Neuronal stem cell (in vitro differentiated cells): ENCODE measurements around the gene PCSK7.
"Not testable (repeated sequence)": the region's sequence is repeated elsewhere in the genome, so short reads cannot be mapped to it uniquely, and the experiment has no call there.

Experiments used
- DNase-seq: peaks from one replicate; pipeline ENCODE4 v3.0.0-alpha.2; 2013; ENCODE audit warnings: low spot score
- H2AFZ ChIP-seq: one replicate; pipeline ENCODE4 v1.6.1; 2013; ENCODE audit warnings: mild to moderate bottlenecking, low read length, inconsistent platforms
- H2AK5ac ChIP-seq: 2 replicates; pipeline ENCODE4 v1.6.1; 2013; ENCODE audit warnings: low read depth, mild to moderate bottlenecking, inconsistent platforms, low read length, moderate library complexity, mixed read lengths
- H2BK120ac ChIP-seq: 2 replicates; pipeline ENCODE4 v1.6.1; 2013; ENCODE audit warnings: low read depth, mild to moderate bottlenecking, inconsistent platforms, low read length, moderate library complexity, mixed read lengths
- H2BK12ac ChIP-seq: one replicate; pipeline ENCODE4 v1.6.1; 2013; ENCODE audit warnings: low read length, inconsistent platforms
- H2BK15ac ChIP-seq: 2 replicates; pipeline ENCODE4 v1.6.1; 2013; ENCODE audit warnings: mild to moderate bottlenecking, low read length, inconsistent platforms, mixed read lengths
- H2BK5ac ChIP-seq: one replicate; pipeline ENCODE4 v1.6.1; 2013; ENCODE audit warnings: inconsistent platforms, mild to moderate bottlenecking, low read length, moderate library complexity
- H3K14ac ChIP-seq: one replicate; pipeline ENCODE4 v1.6.1; 2013; ENCODE audit warnings: low read length, inconsistent platforms
- H3K18ac ChIP-seq: 2 replicates; pipeline ENCODE4 v1.6.1; 2013; ENCODE audit warnings: low read length, inconsistent platforms
- H3K23ac ChIP-seq: 2 replicates; pipeline ENCODE4 v1.6.1; 2013; ENCODE audit warnings: low read depth, mild to moderate bottlenecking, mixed read lengths, low read length, inconsistent platforms; ENCODE audit not compliant: poor library complexity
- H3K27ac ChIP-seq: replicated peaks from 3 replicates; pipeline ENCODE4 v1.5.1; 2013; ENCODE audit warnings: low read length, inconsistent platforms
- H3K27me3 ChIP-seq, 3 experiments: 2 replicates each; pipeline ENCODE4 v1.6.1; 2013; ENCODE audit warnings: low read length in 3 of 3, mild to moderate bottlenecking in 2 of 3, inconsistent platforms in 1 of 3, low read depth in 1 of 3, mixed read lengths in 1 of 3, moderate library complexity in 1 of 3; ENCODE audit not compliant: control insufficient read depth in 3 of 3, insufficient read depth in 3 of 3
- H3K36me3 ChIP-seq, 2 donors: replicated peaks in 1 of 2; 2 replicates each; pipeline ENCODE4 v1.6.1; 2013; ENCODE audit warnings: low read length in 2 of 2; ENCODE audit not compliant: control insufficient read depth in 2 of 2, insufficient read depth in 2 of 2
- H3K4ac ChIP-seq: 2 replicates; pipeline ENCODE4 v1.6.1; 2013; ENCODE audit warnings: inconsistent platforms, mild to moderate bottlenecking, low read length, moderate library complexity
- H3K4me1 ChIP-seq, 2 donors: 1 replicate in 1 of 2; 2 replicates in 1 of 2; pipeline ENCODE4 v1.6.1; 2013; ENCODE audit warnings: low read length in 2 of 2, low read depth in 1 of 2; ENCODE audit not compliant: control insufficient read depth in 2 of 2, insufficient read depth in 1 of 2
- H3K4me2 ChIP-seq: one replicate; pipeline ENCODE4 v1.6.1; 2013; ENCODE audit warnings: mild to moderate bottlenecking, low read length, inconsistent platforms; ENCODE audit not compliant: insufficient read depth, poor library complexity, severe bottlenecking
- H3K4me3 ChIP-seq, 2 donors: 2 replicates each; pipeline ENCODE4 v1.5.1; 2013; ENCODE audit warnings: low read length in 2 of 2, mild to moderate bottlenecking in 2 of 2, inconsistent platforms in 1 of 2, moderate library complexity in 1 of 2
- H3K79me1 ChIP-seq: one replicate; pipeline ENCODE4 v1.6.1; 2013; ENCODE audit warnings: low read depth, mild to moderate bottlenecking, inconsistent platforms, low read length, moderate library complexity
- H3K9ac ChIP-seq: one replicate; pipeline ENCODE4 v1.6.1; 2013; ENCODE audit warnings: mild to moderate bottlenecking, low read depth, low read length, inconsistent platforms; ENCODE audit not compliant: poor library complexity
- H3K9me3 ChIP-seq, 2 donors: replicated peaks in 1 of 2; 2 replicates each; pipeline versions ENCODE3 to v1.6.1; 2013; ENCODE audit warnings: low read length in 2 of 2, mild to moderate bottlenecking in 2 of 2, inconsistent platforms in 1 of 2, low read depth in 1 of 2, mixed read lengths in 1 of 2, moderate library complexity in 1 of 2; ENCODE audit not compliant: control insufficient read depth in 2 of 2, insufficient read depth in 1 of 2
- H4K8ac ChIP-seq: one replicate; pipeline ENCODE4 v1.6.1; 2013; ENCODE audit warnings: low read depth, mild to moderate bottlenecking, inconsistent platforms, low read length, moderate library complexity
- H4K91ac ChIP-seq: one replicate; pipeline ENCODE4 v1.6.1; 2013; ENCODE audit warnings: low read length, low read depth, mild to moderate bottlenecking, inconsistent platforms; ENCODE audit not compliant: poor library complexity
- WGBS, 2 donors: extraction: QIAGEN DNeasy Blood & Tissue Kit; methylation state at CpG; one replicate each; pipeline ENCODE4 v1.1.7; 2013; ENCODE audit warnings: missing lambda C conversion rate in 2 of 2, mixed read lengths in 1 of 2; ENCODE audit not compliant: insufficient read length in 2 of 2, insufficient replicate concordance in 1 of 2; ENCODE audit errors: extremely low coverage in 2 of 2; 5-methylcytosine and 5-hydroxymethylcytosine counted together

Gene PCSK7

DNA sequence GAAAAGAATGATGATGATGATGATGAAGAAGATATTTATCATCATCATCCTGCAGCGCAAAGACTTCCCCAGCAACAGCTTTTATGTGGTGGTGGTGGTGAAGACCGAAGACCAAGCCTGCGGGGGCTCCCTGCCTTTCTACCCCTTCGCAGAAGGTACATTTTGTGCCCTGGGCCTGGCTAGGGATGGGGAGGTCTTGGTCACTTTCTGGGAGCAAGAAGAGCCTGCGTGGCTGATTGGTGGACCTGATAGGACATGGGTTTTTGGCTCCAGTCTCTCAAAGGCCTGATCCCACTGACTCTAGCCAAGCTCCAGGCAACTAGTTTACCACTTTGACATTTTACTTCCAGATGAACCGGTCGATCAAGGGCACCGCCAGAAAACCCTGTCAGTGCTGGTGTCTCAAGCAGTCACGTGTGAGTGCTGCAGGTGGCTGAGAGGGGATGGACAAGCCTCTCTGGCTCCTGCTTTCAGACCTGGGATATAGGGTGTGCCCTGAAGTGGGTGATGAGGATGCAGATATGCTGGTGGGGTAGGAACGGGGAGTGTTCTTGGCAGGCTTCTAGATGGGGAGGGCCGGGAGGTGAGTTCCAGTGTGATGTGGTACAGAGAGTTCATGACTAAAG lies 48.0 kb downstream of the PCSK7 start:
- Histone ChIP-seq H3K4me3 (no peak overlapping the region), H2BK120ac (no peak overlapping the region), H3K27me3 (no peaks in the 10 kb centered on the region), H3K9me3 (peaks cover 0 to 2% of the 10 kb centered on the region in 2 donors), H4K91ac (no peak overlapping the region), H2AK5ac (no peak overlapping the region), H2BK12ac (no peak overlapping the region), H2BK15ac (no peak overlapping the region), H2BK5ac (no peak overlapping the region), H3K36me3 (peaks cover 9 to 31% of the 10 kb centered on the region in 2 donors), H3K23ac (no peak overlapping the region), H3K18ac (no peak overlapping the region), H4K8ac (no peak overlapping the region), H3K14ac (no peak overlapping the region), H3K4me2 (no peak overlapping the region), H3K4ac (no peak overlapping the region), H3K9ac (no peak overlapping the region), H3K27ac (no peak overlapping the region), H2AFZ (no peak overlapping the region), H3K4me1 (peaks cover 9 to 15% of the 10 kb centered on the region in 2 donors), H3K79me1 (no peaks in the 10 kb centered on the region)
- no CpG with 5 or more reads among the region's 11 CpGs for WGBS, 2 donors
- DNase-seq = no peak

DNA sequence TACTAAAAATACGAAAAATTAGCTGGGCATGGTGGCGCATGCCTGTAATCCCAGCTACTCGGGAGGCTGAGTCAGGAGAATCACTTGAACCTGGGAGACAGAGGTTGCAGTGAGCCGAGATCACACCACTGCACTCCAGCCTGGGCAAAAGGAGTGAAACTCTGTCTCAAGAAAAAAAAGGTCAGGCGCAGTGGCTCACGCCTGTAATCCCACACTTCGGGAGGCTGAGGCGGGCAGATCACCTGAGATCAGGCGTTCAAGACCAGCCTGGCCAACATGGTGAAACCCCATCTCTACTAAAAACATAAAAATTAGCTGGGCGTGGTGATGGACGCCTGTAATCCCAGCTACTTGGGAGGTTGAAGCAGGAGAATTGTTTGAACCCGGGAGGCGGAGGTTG lies 48.7 kb downstream of the PCSK7 start:
- H4K91ac ChIP-seq, H4K8ac ChIP-seq, H3K9me3 ChIP-seq, H3K4me3 ChIP-seq, H3K9ac ChIP-seq, H3K4me2 ChIP-seq, H3K18ac ChIP-seq, H3K23ac ChIP-seq, H3K14ac ChIP-seq, H3K79me1 ChIP-seq, H3K27ac ChIP-seq, H2AFZ ChIP-seq, H2BK15ac ChIP-seq, DNase-seq, H3K4ac ChIP-seq, H2BK120ac ChIP-seq, H2BK12ac ChIP-seq, H2BK5ac ChIP-seq, H3K27me3 ChIP-seq, H2AK5ac ChIP-seq: not testable (repeated sequence)
- Histone ChIP-seq H3K4me1 (peaks cover 10 to 15% of the 10 kb centered on the region in 2 donors), H3K36me3 (peaks cover 5 to 25% of the 10 kb centered on the region in 2 donors)
- WGBS, 2 donors = no CpG with 5 or more reads among the region's 13 CpGs

DNA sequence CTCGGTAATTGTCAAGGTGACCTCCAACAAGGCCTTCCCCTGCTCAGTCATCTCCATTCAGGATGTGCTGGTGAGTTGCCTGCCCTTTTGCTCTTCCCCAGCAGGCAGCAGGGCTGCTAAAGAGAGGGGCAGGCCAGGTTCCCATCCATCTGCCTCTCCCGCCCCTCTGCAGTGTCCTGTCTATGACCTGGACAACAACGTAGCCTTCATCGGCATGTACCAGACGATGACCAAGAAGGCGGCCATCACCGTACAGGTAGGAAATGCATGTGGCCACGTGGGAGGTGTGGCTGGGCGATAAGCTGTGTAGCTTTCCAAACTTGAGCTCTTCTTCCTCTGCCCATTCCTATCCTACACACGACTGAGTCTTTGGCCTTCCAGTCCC lies 49.3 kb downstream of the PCSK7 start:
- Histone ChIP-seq H2BK5ac (peak overlapping the region; percentile 19), H3K27me3 (no peaks in the 10 kb centered on the region), H3K79me1 (no peaks in the 10 kb centered on the region), H3K14ac (no peak overlapping the region), H4K8ac (no peak overlapping the region), H3K4me3 (no peak overlapping the region), H3K27ac (no peak overlapping the region), H3K4ac (no peak overlapping the region), H3K23ac (no peak overlapping the region), H4K91ac (no peak overlapping the region), H3K36me3 (peaks cover 5 to 23% of the 10 kb centered on the region in 2 donors), H2BK12ac (no peak overlapping the region), H3K18ac (no peak overlapping the region), H3K4me2 (no peak overlapping the region), H2AFZ (no peak overlapping the region), H3K9me3 (peaks cover 0 to 2% of the 10 kb centered on the region in 2 donors), H3K9ac (no peak overlapping the region), H3K4me1 (peaks cover 15 to 17% of the 10 kb centered on the region in 2 donors), H2BK120ac (no peak overlapping the region), H2AK5ac (no peak overlapping the region), H2BK15ac (no peak overlapping the region)
- WGBS, 2 donors = no CpG with 5 or more reads among the region's 10 CpGs
- DNase-seq = no peak

- no peak overlapping the region for H2BK120ac ChIP-seq
- H3K27ac ChIP-seq = no peak overlapping the region
- no peak overlapping the region for H4K8ac ChIP-seq
- peaks cover 0 to 2% of the 10 kb centered on the region in 2 donors for H3K9me3 ChIP-seq
- peaks cover 3 to 18% of the 10 kb centered on the region in 2 donors for H3K36me3 ChIP-seq
- H3K4me3 ChIP-seq = no peak overlapping the region
- H2AFZ ChIP-seq = no peak overlapping the region
- H3K9ac ChIP-seq = peak overlapping the region; percentile 68
- DNase-seq = no peak
- no CpG with 5 or more reads among the region's 22 CpGs for WGBS, 2 donors
- no peak overlapping the region for H3K4me2 ChIP-seq
- no peak overlapping the region for H2BK5ac ChIP-seq
- no peak overlapping the region for H2BK15ac ChIP-seq
- no peak overlapping the region for H3K14ac ChIP-seq
- no peaks in the 10 kb centered on the region for H3K27me3 ChIP-seq
- no peak overlapping the region for H2AK5ac ChIP-seq
- H3K79me1 ChIP-seq = no peaks in the 10 kb centered on the region
- peak overlapping the region; percentile 84 for H3K18ac ChIP-seq
- H4K91ac ChIP-seq = no peak overlapping the region
- peaks cover 15 to 17% of the 10 kb centered on the region in 2 donors for H3K4me1 ChIP-seq
- H3K23ac ChIP-seq = peak overlapping the region; percentile 34
- H3K4ac ChIP-seq = no peak overlapping the region
- H2BK12ac ChIP-seq = peak overlapping the region; percentile 30
Measured at GRCh38 chr11:117181586-117182550, 50.0 kb downstream of the PCSK7 start.
